ENCODE results near the gene TADA2B. TPM values are rescaled to one million over a fixed set of nuclear protein-coding genes. Genes with fewer than 3 reads are reported as not detected.

Gene TADA2B
- total RNA-seq, 1 donor = 16.0 TPM

- no peak overlapping the region for H3K4me3 ChIP-seq (ENCODE audit: low read depth, low read length)
- DNase-seq (ENCODE audit: low read depth) = no peak
- TF ChIP-seq CTCF (IDR thresholded peaks at IDR 0.05; ENCODE audit: insufficient read depth, low read depth, low read length) = no peak
These were observed 3.8 kb downstream of the TADA2B start for GRCh38 chr4:7046971-7047370.

DNA sequence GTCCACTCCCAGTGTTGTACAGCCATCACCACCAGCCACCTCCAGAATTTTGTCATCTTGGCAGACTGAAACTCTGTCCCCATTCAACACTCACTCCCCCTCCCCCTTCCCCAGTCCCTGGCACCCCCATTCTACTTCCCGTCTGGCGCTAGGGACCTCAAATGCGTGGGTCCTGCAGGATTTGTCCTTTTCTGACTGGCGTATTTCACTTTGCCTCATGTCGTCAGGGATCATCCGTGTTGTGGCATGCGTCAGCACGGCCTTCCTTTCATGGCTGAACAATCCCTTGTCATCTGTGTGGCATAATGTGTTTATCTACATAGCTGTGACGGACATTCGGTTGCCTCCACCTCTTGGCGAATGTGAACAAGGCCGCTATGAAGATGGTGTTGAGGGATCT lies 5.5 kb downstream of the TADA2B start:
- no peak overlapping the region for H3K4me3 ChIP-seq (ENCODE audit: low read depth, low read length)
- no peak for DNase-seq (ENCODE audit: low read depth)
- TF ChIP-seq CTCF (IDR thresholded peaks at IDR 0.05; ENCODE audit: insufficient read depth, low read depth, low read length) = no peak

DNA sequence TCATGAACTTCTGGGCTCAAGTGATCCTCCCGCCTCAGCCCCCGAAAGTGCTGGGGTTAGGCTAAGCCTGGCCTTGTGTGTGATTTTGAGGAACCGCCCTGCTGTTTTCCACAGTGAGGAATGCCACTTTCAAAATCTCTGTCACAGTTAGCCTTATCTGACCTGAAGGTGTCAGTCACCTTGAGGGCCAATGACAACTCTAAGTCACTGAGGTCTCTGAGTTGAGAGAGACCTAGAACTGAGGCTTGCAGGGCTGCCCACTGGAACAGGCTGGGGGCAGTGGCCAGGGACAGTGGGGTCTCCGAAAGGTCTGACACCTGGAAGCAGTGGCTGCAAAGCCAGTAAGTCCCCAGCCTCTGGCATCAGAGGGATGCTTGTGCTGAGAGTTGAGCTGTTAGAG lies 6.1 kb downstream of the TADA2B start:
- H3K4me3 ChIP-seq (ENCODE audit: low read depth, low read length) = no peak overlapping the region
- TF ChIP-seq CTCF (IDR thresholded peaks at IDR 0.05; ENCODE audit: insufficient read depth, low read depth, low read length) = no peak
- no peak for DNase-seq (ENCODE audit: low read depth)

- no peak overlapping the region for H3K4me3 ChIP-seq (ENCODE audit: low read depth, low read length)
- DNase-seq (ENCODE audit: low read depth) = no peak
- no peak for TF ChIP-seq CTCF (IDR thresholded peaks at IDR 0.05; ENCODE audit: insufficient read depth, low read depth, low read length)
These were observed 6.6 kb downstream of the TADA2B start for GRCh38 chr4:7049739-7050138.

- TF ChIP-seq CTCF (IDR thresholded peaks at IDR 0.05; ENCODE audit: insufficient read depth, low read depth, low read length) = no peak
- DNase-seq (ENCODE audit: low read depth) = no peak
- no peak overlapping the region for H3K4me3 ChIP-seq (ENCODE audit: low read depth, low read length)
These were observed 7.4 kb downstream of the TADA2B start for GRCh38 chr4:7050481-7051143.

DNA sequence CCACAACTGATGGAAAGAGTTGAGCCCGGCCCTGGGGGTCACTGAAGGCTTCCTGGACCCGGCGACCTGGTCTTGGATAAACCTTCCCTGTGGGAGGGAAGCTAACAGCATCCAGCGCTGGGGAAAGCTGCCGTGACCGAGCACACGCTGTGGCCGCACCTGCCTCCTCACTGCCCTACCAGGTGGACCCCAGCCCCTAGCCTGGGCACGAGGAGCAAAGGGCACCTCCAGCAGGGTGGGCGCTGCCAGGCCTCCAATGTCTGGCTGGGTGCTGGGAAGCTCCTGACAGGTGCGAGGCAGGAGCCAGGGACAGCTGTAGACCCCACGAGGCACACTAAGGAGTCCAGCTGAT lies 7.9 kb downstream of the TADA2B start:
- DNase-seq (ENCODE audit: low read depth) = no peak
- no peak for TF ChIP-seq CTCF (IDR thresholded peaks at IDR 0.05; ENCODE audit: insufficient read depth, low read depth, low read length)
- no peak overlapping the region for H3K4me3 ChIP-seq (ENCODE audit: low read depth, low read length)

DNA sequence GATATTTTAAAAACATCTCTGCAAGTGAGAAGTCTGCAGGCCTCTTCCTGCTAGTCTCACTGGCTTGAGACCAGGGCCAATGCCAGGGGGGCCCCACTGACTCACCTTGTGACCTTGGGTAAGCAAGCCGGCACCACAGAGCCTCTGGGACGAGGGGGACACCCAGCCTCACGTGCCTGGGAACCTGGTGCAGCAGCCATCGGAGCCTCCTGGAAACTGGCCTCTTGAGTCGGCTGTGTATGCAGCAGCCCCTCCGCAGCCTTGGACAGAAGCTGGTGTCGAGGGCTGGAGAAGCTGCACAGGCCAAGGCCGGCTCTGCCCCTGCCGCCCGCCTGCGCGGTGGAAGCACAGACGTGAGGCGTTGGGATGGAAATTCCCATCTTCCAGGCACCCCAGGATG lies 8.7 kb downstream of the TADA2B start:
- no peak for TF ChIP-seq CTCF (IDR thresholded peaks at IDR 0.05; ENCODE audit: insufficient read depth, low read depth, low read length)
- no peak for DNase-seq (ENCODE audit: low read depth)
- no peak overlapping the region for H3K4me3 ChIP-seq (ENCODE audit: low read depth, low read length)
